Adrenal gland (tissue), 12 donors: Measurements from ENCODE around the gene SPIN4. TPM values are rescaled to one million over a fixed set of nuclear protein-coding genes. Genes with fewer than 3 reads are reported as not detected.

ENCODE experiments used
- DNase-seq, 7 donors: peaks; one replicate each; pipeline ENCODE4 v3.0.0-alpha.2; 2019 to 2020
- H3K27ac ChIP-seq, 5 donors: fragments of 200-600 bp; sonication (generic) in 4 of 5; 1 replicate in 3 of 5; 2 replicates in 2 of 5; pipeline versions ENCODE4 v1.5.1 to v1.8.0; 2016 to 2020; ENCODE audit warnings: mild to moderate bottlenecking in 1 of 5
- H3K27me3 ChIP-seq: fragments of 200-600 bp; 2 replicates; pipeline ENCODE4 v1.8.0; 2021
- H3K36me3 ChIP-seq, 2 donors: fragments of 200-600 bp; replicated peaks in 1 of 2; 1 replicate in 1 of 2; 2 replicates in 1 of 2; pipeline versions ENCODE4 v1.5.1 to v1.8.0; 2018 to 2022
- H3K4me1 ChIP-seq, 2 donors: fragments of 200-600 bp; replicated peaks in 1 of 2; 1 replicate in 1 of 2; 2 replicates in 1 of 2; pipeline versions ENCODE4 v1.5.1 to v1.8.0; 2018 to 2021
- H3K4me3 ChIP-seq, 4 donors: fragments of 200-600 bp; sonication (generic) in 3 of 4; one replicate each; pipeline ENCODE4 v1.5.1; 2016 to 2018
- H3K9me3 ChIP-seq, 3 donors: fragments of 200-600 bp; sonication (generic) in 1 of 3; replicated peaks in 1 of 3; 1 replicate in 2 of 3; 2 replicates in 1 of 3; pipeline versions ENCODE4 v1.5.1 to v1.8.0; 2016 to 2021
- CTCF ChIP-seq, 6 experiments: fragments of 450-650 bp in 4 of 6; fragments of 200-600 bp in 2 of 6; sonication (generic) in 1 of 6; IDR thresholded peaks; 1 replicate in 5 of 6; 2 replicates in 1 of 6; pipeline versions ENCODE4 v1.5.1 to v1.8.0; 2016 to 2021; ENCODE audit warnings: antibody characterized with exemption in 6 of 6, mild to moderate bottlenecking in 2 of 6, moderate library complexity in 1 of 6
- POLR2A ChIP-seq, 2 donors: fragments of 450-650 bp; IDR thresholded peaks; one replicate each; pipeline ENCODE4 v1.6.1; 2017; ENCODE audit warnings: antibody characterized with exemption in 2 of 2, mild to moderate bottlenecking in 2 of 2, moderate library complexity in 1 of 2
- WGBS, 4 donors: extraction: QIAGEN DNeasy Blood & Tissue Kit in 2 of 4; methylation state at CpG; one replicate each; pipeline versions ENCODE4 v1.1.5 to v1.1.7; 2013 to 2017; 5-methylcytosine and 5-hydroxymethylcytosine counted together
- intact Hi-C, 2 donors: fragments of 100-400 bp; cut with DNase I; formaldehyde crosslinking; loops; one replicate each; pipeline versions ENCODE4 v1.14.1 to v1.15.0; 2022 to 2023
- polyA plus RNA-seq, 3 donors: library from polyadenylated mRNA; stranded (reverse); fragments of 200-250 nt in 2 of 3; fragments of 350-450 nt in 1 of 3; fragmentation: Illumina TruSeq in 1 of 3; extraction: RNeasy Lipid Tissue Mini Kit (QIAGEN cat#74804) in 1 of 3; gene quantifications; one replicate each; pipeline ENCODE4 v1.2.3, GENCODE V29; 2013 to 2014
- total RNA-seq, 9 donors: library from RNA; depleted of rRNA in 4 of 9; stranded (reverse); fragments of >200 nt in 4 of 9; fragments of 120-200 nt in 1 of 9; fragmentation: NEBNext Ultra II Directional in 1 of 9; extraction: Animal tissue kit (Norgen Biotek cat#: 25700) in 1 of 9; gene quantifications; one replicate each; pipeline versions ENCODE4 v1.1.0 to v1.2.4, GENCODE V29; 2013 to 2023
- donor health status: healthy with polysubstance abuse.
- donor health status: Bipolar disorder and iron deficiency.
- donor health status: DM: yes; HTN: yes; CAD: no.
- donor health status: DM: no; HTN: no; CAD: no.
- donor health status: DM: no; HTN: no; CAD: no.
- donor health status: DM: yes; HTN: yes; CAD: no.

Gene SPIN4
- total and polyA plus RNA-seq, 12 donors: 0.54 to 4.9 (median 2.2) TPM

GRCh38 chrX:63327788-63328187 is 23.3 kb downstream of the SPIN4 start:
- TF ChIP-seq CTCF (IDR thresholded peaks at IDR 0.05) (no peak), POLR2A (IDR thresholded peaks at IDR 0.05) (no peak)
- no peaks in the 10 kb centered on the region for H3K27me3 ChIP-seq
- H3K4me1 ChIP-seq: no peaks in the 10 kb centered on the region
- H3K36me3 ChIP-seq: no peaks in the 10 kb centered on the region
- no peaks in the 10 kb centered on the region for H3K9me3 ChIP-seq
- WGBS, 4 donors: 70 to 97% (median 83%) methylated on average over 2 of the region's 2 CpGs
- DNase-seq: no peak
- H3K4me3 ChIP-seq: no peak overlapping the region
- no peak overlapping the region for H3K27ac ChIP-seq
- intact Hi-C loops: no loop called here

GRCh38 chrX:63299596-63299995 is 51.5 kb downstream of the SPIN4 start:
- no peaks in the 10 kb centered on the region for H3K36me3 ChIP-seq
- no peaks in the 10 kb centered on the region for H3K4me1 ChIP-seq
- H3K4me3 ChIP-seq: no peak overlapping the region
- WGBS, 4 donors: 89 to 98% (median 97%) methylated on average over 12 to 13 of the region's 13 CpGs
- no peak for TF ChIP-seq POLR2A (IDR thresholded peaks at IDR 0.05)
- H3K27me3 ChIP-seq: no peaks in the 10 kb centered on the region
- no peaks in the 10 kb centered on the region for H3K9me3 ChIP-seq
- intact Hi-C loops: no loop called here
- no peak for DNase-seq
- no peak overlapping the region for H3K27ac ChIP-seq
